ENCODE data around the gene SCCPDH.

SCCPDH gene

DNA sequence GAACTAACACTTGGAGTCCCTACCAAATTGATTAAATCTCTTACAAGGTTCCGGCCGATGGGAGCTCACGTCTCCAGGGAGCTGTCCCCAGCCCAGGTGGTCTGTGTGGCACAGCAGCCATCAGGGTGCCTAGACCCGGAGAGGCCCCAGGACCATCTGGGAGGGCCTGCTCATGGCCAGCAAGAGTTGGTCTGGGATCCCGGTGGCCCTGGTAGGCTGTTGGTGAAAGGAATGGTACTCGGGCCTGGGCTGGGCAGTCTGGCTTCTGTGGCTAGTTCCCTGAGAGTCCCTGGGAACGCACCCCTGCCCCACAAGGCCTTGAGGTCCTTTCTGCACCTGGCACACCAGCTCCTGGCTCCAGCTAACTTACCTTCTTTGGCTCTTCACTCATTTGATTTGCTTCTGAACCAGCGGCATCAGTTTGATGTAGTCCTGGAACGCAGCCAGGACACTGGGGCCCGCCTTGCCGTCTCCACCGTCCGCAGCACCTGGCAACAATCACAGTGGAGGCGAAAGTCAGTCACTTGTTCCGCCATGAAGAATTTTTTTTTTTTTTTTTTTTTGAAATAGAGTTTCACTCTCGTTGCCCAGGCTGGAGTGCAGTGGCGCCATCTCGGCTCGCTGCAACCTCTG is 62.5 kb downstream of the SCCPDH start:
- no peak for DNase-seq

DNA sequence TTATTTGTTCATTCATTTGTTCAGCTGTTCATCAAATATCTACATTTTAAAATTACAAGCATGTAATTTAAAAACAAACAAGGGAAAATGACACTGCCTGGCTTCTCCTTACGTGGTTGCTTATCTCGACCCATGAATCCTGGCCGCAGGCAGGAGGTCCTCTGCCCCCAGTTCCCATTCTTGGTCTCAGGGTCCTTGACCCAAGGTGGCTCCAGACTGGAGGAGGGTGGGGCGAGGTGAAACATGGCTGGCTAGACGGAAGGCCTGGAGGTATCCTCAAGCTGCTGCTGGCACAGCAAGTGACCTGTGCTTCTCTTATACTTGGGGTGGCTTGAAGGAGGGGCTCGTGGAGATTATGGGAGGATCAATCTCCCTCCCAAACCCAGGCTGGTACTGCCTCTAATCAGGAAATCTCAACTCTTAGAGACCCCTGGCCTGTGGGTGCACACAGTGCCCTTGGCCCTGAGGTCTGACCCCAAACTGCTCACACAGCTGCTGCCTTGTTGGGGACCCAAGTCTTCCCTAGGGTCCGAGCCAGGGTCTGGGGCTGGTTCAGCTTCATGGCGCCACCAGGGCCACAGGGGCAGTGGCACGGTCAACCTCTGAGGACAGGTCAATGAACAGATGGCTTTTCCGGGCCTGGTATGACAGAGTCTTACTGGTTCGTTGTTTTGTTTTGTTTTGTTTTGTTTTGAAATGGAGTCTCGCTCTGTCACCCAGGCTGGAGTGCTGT is 63.7 kb downstream of the SCCPDH start:
- no peak for DNase-seq

DNA sequence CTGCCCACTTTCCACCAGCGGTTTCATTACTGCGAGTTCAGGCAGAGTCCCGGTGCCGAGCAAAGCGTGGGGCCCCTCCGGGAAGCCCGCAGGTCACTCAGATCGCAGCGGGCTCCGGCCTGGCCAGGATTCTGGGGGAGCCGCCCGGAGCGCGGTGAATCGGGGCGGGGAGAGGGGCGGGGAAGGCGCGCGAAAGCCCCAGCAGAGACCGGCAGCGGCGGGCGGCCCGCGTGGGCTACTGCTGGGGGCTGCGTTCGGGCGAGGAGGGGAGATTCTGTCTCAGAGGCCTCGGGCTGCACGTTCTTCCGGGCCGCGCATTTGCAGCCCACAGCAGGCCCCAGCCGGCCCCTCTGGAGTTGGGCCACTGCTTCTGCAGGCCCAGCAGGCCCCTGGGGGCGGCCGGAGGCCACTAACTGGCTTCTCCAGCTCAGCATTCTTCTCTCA is 64.7 kb downstream of the SCCPDH start:
- no peak for DNase-seq

DNA sequence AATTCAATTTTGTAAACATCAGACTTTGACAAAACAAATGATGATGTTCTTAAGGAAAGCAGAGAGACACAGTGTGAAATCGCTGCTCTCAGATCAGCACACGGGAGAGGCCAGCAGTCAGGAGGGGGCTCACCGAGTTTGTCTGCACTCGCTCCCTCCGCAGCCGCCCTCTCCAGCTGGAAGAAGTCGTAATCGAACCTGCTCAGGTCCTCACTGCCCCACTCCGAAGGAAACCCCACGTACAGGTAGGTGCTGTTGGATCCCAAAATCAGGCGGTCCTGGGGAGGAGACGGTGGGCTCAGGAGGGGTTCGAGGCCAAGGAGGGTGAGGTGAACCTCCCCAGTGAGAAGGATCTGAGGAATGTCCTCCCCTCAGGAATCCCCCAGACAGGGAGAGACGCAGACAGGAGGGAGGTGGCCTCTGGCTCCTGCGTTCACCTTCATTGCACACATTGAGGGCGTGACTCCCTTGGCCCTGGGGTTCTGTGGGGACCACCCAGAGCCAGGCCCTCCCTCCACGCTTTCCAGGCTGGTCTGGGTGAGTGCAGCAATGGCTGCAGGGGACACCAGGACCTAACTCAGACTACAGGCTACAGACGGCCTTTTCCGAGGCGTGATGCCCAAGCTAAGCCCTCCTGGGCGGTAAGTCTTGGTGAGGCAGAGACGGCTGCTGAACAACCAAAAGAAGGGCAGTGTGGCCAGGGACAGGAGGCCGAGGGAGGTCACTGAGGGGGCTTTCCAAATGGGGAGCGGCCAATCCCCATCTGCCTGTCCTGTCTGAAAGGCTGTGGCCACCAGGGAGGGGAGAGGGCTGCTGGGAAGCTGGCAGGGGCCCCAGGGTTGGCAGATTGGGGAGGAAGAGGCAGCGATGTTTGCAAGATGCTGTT is 65.5 kb downstream of the SCCPDH start:
- DNase-seq, result no peak

DNA sequence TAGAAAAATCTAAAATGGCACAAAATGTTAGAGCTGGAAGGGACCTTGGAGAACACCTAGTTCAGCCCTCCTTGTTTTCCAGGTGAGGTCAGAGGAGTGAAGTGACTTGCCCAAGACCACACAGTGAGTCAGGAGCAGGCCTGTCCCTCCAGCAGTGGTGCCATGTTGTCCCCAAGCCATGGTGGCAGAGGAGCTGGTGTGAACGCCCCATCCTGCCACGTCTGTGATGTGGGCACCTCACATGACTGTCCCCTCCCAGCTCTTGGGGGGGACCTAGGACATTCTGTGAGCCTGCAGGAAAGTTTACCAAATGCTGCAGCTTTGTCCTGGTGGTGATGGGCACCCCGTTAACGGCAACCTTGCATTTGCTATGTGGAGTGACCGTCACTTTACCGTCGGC is 66.2 kb downstream of the SCCPDH start:
- no peak for DNase-seq

DNA sequence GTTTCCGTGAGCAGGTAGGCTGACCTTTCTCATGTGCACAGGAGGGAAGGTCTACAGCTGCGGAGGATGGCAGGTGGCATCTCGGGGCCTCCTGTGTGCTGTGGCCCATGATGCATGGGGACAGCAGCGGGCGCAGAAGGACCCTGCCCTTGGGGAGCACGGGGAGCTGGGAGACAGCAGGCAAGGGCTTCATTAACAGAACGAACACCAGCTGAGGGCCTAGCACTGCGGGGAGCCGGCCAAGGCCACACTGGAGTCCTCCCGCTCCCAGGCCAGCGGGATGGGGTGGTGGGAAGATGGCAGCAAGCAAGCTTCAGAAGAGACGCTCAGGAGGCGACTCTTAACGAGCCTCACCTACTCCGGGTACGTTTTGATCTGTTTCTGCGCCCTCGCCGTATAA is 66.6 kb downstream of the SCCPDH start:
- no peak for DNase-seq

DNA sequence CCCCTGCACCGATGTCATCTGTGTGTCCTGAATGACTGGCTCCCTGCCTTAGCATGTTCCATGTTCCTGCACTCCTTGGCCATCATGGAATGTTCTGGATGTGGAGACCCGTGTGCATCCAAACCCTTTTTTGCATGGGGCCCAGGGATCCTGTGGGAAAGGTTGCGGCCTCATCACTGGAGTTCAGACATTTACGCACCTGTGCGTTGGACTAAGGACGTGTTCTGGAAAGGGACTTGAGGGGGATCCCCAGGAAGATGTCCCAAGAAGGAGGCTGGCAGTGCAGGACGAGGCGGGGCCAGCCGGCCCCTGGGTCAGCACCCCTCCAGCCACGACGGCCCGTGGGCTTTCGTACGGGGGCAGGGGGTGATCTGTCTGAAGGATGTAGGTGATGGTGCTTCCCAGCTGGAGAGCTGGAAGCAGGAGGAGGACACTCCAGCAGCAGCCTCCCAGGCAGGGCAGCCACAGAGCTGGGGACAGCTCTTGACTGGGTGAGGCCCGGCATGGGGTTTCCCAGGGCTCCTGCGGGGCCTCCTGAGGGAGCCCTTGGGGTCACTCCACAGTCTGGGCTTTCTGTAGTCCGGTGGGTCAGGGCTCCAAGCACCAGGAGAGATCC is 67.2 kb downstream of the SCCPDH start:
- no peak for DNase-seq

DNA sequence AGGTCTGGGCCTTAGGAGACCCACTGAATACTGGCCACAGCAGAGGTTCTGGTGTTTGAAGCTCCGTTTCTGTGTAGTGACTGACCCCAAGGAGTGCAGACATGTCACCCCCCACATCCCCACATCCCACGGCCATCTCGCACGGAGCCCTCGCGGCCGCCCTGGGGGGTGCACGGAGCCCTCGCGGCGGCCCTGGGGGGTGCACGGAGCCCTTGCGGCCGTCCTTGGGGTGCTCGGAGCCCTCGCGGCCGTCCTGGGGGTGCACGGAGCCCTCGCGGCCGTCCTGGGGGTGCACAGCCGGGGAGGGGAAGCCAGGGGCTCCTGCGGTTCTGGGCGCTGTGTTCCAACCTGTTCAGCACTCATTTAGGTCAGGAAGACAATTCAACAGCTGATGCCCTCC is 68.4 kb downstream of the SCCPDH start:
- no peak for DNase-seq

DNA sequence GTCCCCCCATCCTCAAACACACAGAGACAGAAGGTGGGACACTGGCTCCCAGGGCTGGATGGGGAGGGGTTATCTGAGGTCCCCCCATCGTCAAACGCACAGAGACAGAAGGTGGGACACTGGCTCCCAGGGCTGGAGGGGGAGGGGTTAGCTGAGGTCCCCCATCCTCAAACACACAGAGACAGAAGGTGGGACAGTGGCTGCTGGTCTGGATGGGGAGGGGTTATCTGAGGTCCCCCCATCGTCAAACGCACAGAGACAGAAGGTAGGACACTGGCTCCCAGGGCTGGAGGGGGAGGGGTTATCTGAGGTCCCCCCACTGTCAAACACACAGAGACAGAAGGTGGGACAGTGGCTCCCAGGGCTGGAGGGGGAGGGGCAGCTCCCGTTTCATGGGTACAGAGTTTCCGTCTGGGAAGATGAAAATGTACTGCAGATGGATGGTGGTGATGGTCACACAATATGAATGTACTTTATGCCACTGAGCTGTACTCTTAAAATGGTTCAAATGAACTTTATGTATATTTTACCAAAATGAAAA is 69.2 kb downstream of the SCCPDH start:
- no peak for DNase-seq

DNA sequence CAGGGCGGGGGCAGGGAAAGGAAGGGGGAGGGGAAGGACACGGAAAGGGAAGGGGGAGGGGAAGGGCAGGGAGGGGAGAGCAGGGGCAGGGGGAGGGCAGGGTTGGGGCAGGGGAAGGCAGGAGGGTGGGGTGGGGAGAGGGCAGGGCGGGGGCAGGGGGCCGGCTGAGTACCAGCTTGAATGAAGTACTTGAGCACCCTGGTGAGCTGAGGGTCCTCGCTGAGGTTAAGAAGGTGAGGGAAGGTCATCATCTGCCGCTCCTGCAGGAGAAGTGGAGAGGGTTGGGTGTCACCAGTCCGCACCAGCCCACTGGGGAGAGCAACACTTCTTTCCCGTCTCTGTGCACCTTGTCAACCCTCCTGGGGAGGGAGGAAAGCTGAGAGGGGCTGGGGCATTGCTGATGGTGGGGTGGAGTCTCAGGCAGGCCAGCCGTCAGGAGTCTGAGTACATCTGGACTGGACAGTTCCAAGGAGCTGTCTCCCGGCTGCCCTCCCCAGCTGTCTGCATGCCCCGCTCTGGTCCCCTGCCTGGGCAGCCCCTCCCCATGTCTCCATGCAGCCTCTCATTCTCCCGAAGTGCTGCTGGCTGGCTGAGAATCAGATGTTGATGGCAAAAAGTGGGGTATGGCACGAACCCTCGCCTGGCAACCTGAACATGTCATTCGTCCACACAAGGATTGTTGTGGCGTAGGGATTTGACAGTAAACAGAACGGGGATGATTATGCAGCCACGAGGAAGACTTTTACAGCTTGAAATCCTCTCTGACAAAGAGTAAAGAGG is 70.0 kb downstream of the SCCPDH start:
- DNase-seq, result no peak

DNA sequence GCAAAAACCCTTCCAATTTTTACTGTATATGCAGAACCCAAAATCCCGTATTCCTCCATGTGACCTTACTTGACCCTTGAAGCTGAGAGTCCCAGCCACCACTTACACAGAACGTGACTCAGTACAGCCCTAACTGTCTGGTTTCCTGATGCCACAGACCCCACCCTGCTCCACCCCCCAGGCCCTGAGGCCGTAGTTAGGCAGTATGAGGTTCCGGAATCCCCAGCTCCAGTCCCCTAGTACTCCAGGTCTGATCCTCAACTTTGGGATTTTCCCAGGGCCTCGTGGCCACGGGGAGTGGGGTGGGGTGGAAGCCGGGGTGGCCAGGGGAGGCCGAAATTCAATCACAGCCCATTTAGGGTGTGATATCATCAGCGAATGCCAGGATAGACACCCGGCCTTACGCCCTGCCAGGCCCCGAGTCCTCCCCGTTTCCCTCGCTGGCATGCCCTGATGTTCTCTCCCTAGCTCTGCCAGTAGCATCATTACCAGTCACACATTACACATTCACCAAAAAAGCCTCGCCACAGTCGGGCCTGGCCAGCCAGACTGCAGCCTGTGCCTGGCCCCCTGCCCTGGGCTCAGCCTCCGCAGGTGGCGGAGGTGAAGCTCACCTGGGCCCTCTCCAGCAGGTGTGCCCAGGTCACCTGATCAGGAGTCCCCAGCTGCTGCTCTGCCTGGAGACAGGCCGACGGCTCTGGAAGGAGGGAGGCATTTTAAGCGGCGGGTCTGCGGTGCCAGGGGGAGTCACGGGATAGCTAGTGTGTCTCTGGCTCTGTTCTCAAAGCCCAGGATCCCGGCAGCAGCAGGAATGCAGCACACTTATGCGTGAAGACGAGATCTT is 70.8 kb downstream of the SCCPDH start:
- DNase-seq, result no peak

DNA sequence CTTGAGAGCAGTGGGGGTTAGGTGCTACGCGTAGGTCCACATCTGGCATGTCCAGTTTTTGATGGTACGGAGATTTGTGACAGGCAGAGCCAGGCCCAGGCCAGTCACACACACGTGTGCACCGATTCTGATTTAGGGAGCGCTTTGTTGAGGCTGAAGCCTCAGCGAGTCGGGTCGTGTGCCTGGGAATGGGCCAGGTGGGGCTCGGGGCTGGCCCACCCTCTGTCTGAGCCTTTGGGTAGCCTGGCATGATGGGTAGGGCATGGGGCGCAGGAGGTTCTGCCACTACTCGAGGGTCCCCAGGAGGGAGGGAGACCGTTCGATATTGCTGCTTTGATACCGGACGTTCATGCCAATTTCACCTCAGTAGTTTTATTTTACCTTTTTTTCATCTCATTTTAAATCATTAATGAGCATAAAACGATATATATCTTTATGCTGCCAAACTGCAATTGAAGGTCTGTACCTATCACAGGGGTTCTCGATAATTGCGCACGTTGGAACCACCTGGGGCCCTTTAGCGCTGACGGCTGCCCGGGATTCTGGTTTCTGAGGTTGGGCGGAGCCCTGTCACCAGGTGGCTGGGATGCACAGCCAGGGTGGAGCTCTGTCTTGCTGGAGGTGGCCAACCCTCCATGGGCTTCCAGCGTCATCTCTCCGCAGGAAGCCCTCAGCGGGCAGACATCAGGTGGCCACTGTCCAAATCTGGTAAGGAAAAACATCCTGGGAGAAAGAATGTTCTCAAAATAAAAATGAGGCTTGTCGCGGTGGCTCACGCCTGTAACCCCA is 71.9 kb downstream of the SCCPDH start:
- DNase-seq, result no peak

DNA sequence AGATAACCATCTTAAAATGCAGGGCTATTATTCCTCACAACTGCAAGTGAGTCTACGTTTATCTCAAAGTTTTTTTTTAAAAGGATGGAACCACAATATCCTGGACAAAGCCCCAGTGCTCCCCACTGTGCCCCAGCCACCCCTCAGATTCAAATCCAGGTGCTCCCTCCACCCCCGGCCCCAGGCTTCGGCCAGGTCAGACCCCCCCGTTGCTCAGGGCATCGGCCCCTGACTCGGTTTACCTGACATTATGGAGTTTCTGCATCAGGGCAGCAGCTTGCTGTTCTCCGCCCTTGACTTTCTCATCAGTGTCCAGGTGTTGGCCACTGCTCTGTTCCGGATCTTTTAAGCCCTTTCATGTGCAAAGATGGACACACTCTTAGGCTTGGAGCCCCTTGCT is 72.9 kb downstream of the SCCPDH start:
- DNase-seq, result no peak

DNA sequence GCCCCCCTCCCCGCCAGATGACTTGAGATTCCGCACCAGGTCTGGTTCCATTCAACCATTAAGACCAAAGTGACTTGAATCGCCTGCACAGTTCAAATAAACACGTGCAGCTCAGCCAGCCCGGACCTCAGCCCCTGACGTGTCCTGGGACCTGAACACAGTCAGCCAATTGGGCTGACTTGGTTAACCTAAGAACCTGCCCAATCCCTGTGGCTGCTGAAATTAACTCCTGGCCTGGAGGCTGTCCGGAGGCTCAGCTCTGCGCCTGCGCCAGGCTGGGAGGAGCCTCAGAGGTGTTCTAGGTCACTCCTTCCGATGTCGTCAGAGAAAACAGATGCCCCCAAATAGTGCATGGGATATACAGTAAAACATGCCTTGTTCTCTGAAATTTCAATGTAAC is 73.4 kb downstream of the SCCPDH start:
- DNase-seq, result no peak

DNA sequence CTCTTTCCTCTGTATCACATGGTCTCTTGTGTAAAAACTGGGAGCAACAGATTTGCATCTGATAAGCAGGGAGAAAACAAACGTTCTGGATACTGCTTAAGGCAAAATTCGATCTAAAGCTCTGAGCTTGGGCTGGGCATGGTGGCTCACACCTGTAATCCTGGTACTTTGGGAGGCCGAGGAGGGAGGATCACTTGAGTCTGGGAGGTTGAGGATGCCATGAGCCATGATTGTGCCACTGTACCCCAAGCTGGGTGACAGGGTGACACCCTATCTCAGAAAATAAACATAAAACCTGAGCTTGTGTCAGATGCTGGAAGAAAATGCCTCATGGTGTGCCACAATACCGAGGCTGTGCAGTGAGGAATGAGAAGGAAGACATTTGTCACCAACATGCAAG is 73.9 kb downstream of the SCCPDH start:
- no peak for DNase-seq

DNA sequence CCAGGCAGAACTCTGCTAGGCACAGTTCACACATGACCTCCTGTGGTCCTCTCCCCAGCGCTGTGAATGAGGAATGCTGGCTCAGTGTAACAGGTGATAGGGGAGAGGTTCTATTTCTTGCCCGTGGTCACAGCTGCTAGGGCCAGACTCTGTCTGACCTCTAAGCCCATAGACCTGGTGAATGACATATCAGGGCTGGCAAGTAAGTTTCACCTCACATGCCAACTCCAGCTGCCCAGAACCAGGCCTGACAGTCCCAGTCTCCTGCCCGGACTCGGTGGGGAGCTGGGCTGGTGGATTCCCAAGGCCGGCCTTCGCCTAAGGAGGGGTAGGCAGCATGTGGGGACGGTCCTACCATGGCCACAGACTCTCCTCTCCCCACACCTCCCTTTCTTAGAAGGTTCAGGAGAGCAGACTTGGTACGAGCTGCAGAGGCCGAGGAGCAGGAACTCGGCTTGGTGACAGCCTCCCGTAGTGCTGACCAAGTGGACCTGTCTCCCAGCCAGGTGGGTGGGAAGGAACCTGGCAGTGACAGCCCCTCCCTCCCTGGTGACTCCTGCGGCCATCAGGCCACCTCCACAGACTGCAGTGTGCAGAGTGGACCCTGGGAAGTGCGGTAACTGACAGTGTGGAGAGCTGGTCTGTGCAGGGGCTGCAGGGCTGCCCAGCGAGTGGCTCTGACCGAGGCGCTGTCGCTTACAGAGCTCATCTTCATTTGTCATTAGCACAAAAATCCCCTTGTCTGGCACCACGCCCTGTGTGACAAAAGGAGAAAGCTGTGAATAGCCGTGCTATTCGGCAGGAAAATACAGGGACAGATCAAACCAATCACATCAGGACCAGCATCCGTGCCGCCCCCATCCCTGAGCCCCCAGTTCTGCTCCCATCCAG is 74.6 kb downstream of the SCCPDH start:
- DNase-seq, result no peak

DNA sequence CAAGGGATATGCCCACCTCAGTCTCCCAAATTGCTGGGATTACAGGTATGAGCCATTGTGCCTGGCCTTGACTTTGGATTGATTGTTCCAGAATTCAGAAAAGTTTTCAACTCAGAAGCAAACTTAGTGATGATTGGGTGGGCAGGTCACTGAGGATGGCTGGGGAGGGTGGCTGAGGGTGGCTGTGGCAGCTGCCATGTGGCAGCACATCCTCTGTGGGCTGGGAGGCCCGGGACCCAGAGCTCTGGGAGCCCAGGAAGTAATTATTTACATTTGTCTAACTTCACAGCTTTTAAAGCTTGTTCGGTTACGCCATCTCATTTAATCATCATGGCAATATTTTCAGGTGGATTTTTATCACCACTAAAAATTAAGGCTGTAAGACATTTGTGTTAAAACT is 76.1 kb downstream of the SCCPDH start:
- DNase-seq, result no peak

DNA sequence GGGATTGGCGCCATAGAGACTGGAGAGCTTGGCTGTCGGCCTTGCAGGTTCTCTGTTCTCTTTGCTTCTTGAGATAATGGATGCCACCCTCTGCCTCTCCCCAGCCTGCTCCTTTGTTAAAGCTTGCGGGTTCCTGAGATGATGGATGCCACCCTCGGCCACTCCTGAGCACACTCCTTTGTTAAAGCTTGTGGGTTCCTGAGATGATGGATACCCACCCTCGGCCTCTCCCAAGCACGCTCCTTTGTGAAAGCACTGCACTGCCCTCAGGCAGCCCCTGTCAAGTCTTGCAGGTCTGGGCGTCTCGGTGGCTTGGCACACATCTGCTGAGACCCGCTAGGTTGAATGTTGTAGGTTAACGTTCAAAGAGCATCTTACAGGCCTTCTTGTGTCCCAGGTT is 76.5 kb downstream of the SCCPDH start:
- no peak for DNase-seq
